HUES48 (cell line): ENCODE measurements around the gene WNT9A.

Experiments used
- H3K27ac ChIP-seq: one replicate; pipeline ENCODE4 v1.7.0; 2013; ENCODE audit warnings: low read depth, low read length, inconsistent platforms
- H3K27me3 ChIP-seq: 2 replicates; pipeline ENCODE4 v1.6.1; 2013; ENCODE audit warnings: mild to moderate bottlenecking, low read length; ENCODE audit not compliant: control insufficient read depth, insufficient read depth
- H3K36me3 ChIP-seq: 2 replicates; pipeline ENCODE4 v1.6.1; 2013; ENCODE audit warnings: low read length; ENCODE audit not compliant: control insufficient read depth, insufficient read depth
- H3K4me1 ChIP-seq: 2 replicates; pipeline ENCODE4 v1.6.1; 2013; ENCODE audit warnings: mild to moderate bottlenecking, low read length; ENCODE audit not compliant: control insufficient read depth, insufficient read depth
- H3K4me3 ChIP-seq: 2 replicates; pipeline ENCODE4 v1.5.1; 2013; ENCODE audit warnings: mild to moderate bottlenecking, low read depth, low read length
- H3K9ac ChIP-seq: 2 replicates; pipeline ENCODE4 v1.6.1; 2013; ENCODE audit warnings: mild to moderate bottlenecking, low read depth, low read length, moderate library complexity
- H3K9me3 ChIP-seq: 2 replicates; pipeline ENCODE4 v1.6.1; 2013; ENCODE audit warnings: low read length; ENCODE audit not compliant: control insufficient read depth, insufficient read depth

Gene WNT9A

DNA sequence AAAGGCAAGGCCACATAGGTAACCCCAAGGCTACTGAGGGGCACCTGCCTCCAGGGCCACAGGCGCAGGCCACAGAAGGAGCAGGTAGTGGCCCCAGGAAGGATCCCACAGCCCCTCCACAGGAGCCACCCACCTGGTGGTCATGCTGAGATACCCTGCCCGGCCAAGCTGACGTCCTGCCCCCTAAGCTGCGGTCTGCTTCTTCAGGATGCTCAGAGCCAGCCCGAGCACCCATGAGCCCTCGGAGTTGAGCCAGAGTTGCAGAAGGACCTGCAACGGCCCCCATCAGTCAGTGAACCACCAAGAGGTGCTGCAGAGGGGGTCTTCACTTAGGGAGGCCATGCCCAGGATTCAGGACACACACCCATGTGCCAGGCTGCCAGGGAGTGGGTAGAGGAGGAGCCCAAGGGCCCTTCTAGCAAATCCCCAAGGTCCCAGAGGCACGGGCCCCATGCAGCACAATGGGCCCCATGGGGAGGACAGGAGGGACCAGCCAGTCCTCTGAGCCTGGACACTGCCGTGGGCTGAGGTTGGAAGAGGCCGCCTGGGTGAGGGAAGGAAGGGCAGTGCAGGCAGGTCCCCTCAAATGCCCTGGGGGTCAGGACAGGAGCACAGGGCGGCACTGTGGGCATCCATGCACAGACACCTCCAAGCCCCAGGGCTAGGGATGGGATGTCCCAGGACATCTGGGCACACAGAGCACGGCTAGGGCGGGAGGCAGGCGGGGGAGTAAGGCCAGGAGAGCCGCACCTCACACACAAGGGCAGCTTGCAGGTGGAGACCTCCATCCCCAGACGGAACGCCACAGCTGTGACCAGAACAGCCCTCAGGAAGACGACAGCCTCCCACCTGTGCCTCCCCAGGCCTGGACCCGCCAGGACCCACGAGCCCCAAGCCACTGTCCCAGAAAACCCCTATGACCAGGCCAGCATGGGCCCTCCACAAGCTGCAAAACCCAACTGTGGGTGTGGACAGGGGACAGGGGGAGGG lies 20.5 kb downstream of the WNT9A start:
- Histone ChIP-seq H3K4me3 (no peak overlapping the region), H3K27ac (no peak overlapping the region), H3K9me3 (no peaks in the 10 kb centered on the region), H3K27me3 (no peaks in the 10 kb centered on the region), H3K9ac (no peak overlapping the region), H3K4me1 (no peaks in the 10 kb centered on the region; the same call in 1 of the 2 replicates), H3K36me3 (no peaks in the 10 kb centered on the region)

DNA sequence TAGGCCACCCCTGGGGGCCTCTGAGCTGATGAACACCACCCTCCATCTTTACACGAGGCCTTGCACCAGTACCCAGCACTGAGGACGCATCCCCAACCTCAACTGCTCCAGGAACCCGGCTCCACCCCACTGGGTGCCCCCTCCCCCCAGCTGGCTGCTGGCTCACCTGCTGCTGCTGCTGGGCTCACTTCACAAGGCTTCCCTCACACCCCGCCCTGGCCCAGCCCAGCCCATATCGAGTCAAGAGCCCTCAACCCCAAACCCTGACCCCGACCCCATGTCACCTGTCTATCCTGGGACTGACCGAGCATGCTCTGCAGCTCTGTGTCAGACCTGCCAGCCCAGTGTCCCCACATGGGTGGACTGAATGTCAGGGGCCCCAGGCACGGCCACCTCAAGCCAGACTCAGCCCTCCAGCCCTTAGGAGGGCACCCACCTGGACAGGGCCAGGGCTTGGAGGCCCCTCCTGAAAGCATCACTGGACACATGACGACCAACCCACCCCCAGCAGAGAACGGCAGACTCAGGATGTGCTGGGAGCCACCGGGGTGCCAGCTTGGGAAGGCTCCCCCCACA lies 21.4 kb downstream of the WNT9A start:
- H3K27ac ChIP-seq = no peak overlapping the region
- H3K9me3 ChIP-seq = no peaks in the 10 kb centered on the region
- no peaks in the 10 kb centered on the region for H3K27me3 ChIP-seq
- H3K4me1 ChIP-seq = no peaks in the 10 kb centered on the region; the same call in 1 of the 2 replicates
- no peaks in the 10 kb centered on the region for H3K36me3 ChIP-seq
- H3K4me3 ChIP-seq = no peak overlapping the region
- H3K9ac ChIP-seq = no peak overlapping the region

DNA sequence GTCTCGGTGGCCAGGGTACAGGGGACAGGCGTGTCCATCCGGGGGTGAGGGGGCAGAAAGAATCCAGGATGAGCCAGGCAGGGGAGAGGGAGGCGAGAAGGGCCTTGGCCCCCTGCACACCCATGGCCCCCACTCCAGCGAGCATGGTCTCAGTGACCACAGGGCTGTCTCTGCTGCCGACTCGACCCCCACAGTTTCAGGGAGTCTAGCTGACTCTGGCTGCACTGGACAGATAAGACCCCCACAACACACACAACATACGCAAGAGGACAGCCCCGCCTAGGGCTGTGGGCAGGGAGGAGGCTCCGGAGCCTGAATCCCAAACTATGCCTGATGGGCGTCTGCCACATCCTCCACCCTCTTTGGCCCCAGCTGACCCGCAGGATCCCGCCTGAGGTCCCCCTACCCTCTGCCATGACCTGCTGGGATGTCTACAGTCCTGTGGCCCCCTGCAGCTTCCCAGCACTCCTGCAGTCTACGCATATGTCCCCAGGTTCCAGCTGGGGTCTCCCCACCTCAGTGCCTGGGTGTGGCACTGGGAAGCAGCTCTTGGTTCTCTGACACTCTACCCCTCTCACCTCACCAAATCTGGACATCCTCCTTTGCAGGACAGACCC lies 22.0 kb downstream of the WNT9A start:
- no peaks in the 10 kb centered on the region for H3K9me3 ChIP-seq
- H3K9ac ChIP-seq = no peak overlapping the region
- no peaks in the 10 kb centered on the region for H3K27me3 ChIP-seq
- no peak overlapping the region for H3K27ac ChIP-seq
- no peak overlapping the region for H3K4me3 ChIP-seq
- no peaks in the 10 kb centered on the region; the same call in 1 of the 2 replicates for H3K4me1 ChIP-seq
- no peaks in the 10 kb centered on the region for H3K36me3 ChIP-seq

DNA sequence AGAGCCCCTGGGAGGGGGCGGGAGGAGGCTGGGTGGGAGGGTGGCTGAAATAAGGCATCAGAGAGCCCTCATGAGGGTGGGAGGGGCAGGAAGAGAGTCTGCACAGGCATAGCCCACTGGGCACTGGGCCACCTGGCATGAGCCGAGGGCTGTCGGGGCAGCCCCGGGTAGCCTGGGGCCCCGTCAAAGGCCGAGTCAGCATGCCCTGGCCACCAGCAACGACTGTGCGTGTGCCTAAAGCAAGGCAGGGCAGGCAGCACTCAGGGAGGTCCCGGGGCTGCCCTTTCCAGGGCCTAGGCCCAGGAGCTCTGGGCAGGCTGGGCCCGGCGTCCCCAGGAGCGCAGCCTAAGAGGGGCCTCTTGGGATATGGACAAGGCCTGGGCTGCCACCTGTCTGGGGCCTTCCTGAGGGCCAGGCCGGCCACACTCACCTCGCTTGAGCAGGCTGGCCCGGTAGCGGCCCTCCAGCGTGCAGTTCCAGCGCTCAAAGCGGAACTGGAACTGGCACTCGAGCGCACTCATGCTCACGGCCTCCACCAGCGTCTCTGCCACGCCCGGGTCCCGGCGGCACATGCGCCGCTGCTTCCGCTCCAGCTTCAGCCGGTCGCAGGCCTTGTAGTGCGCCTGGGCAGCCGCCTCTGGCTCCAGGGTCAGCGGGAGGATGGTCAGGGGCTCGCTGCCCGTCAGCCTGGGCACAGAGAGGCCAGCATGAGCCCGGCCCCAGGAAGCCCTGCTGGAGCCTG lies 22.7 kb downstream of the WNT9A start:
- Histone ChIP-seq H3K9me3 (no peaks in the 10 kb centered on the region), H3K4me1 (no peaks in the 10 kb centered on the region; the same call in 1 of the 2 replicates), H3K27ac (no peak overlapping the region), H3K4me3 (no peak overlapping the region), H3K9ac (no peak overlapping the region), H3K36me3 (no peaks in the 10 kb centered on the region), H3K27me3 (no peaks in the 10 kb centered on the region)

DNA sequence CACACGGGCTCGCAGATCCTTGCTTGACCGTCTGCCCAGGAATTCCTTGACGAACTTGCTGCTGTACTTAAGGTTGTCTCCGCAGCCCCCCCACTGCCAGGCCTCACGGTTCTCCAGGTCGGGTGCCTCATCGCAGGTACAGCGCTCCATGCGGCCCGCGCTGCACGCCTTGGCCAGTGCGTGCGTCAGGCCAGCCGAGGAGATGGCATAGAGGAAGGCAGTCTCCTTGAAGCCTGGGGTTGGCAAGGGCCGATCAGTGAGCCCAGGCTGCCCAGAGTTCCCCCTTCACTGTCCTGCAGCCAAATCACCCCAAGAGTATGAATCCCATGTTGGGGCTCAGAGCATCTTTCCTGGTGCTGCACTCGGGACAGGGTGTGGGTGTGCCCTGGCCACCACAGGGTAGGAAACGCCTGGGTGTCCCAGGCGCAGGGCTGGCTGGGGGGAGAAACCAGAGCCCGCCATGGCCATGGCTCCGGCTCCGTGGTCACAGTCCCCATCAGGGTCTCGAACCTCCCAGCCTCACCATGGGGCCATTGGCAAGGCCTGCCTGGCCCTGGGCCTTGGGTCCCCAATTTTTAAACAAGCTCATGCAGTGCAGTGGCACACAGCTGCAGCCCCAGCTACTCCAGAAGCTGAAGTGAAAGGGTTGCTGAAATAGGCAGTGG lies 23.4 kb downstream of the WNT9A start:
- Histone ChIP-seq H3K4me3 (no peak overlapping the region), H3K27me3 (no peaks in the 10 kb centered on the region), H3K36me3 (no peaks in the 10 kb centered on the region), H3K27ac (no peak overlapping the region), H3K9me3 (no peaks in the 10 kb centered on the region), H3K4me1 (no peaks in the 10 kb centered on the region; the same call in 1 of the 2 replicates), H3K9ac (no peak overlapping the region)

DNA sequence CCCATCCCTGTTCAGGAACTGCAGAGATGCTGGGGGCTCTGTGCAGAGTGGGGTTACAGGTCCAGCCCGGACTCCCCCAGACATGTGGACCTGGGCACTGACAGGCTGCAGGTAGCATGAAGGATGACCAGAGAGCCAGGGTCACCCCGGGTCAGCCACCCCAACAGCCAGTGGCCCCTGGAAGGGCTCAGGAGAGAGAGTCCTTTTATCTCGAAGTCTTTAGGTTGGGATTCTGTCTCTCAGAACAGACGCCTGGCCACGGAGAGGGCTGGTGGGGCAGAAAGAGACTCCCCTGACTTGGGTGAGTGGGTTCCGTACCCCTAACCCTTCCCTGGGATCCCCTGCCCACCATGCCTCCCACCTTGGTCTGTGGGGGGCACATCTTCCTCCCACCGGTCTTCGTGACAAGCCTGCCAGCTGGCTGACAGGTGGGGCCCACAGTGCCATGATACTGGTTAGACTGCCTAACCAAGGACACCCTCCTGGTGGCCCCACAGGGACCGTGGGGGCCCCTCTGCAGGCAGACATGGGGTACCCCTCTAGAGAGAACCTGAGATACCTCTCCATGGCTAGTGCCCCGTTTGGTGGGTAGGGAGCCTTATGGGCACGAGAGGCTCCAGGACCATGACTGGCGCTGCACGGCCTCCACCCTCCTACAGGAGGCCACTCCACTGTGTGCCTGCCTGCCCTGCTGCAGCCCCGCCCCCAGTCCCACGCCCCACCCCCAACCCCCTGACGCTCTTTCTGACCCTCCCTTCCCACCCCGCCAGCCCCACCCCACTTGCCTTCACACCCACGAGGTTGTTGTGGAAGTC lies 24.2 kb downstream of the WNT9A start:
- no peaks in the 10 kb centered on the region; the same call in 1 of the 2 replicates for H3K4me1 ChIP-seq
- H3K27me3 ChIP-seq = no peaks in the 10 kb centered on the region
- no peaks in the 10 kb centered on the region for H3K36me3 ChIP-seq
- H3K4me3 ChIP-seq = no peak overlapping the region
- H3K9me3 ChIP-seq = no peaks in the 10 kb centered on the region
- H3K27ac ChIP-seq = no peak overlapping the region
- no peak overlapping the region for H3K9ac ChIP-seq

DNA sequence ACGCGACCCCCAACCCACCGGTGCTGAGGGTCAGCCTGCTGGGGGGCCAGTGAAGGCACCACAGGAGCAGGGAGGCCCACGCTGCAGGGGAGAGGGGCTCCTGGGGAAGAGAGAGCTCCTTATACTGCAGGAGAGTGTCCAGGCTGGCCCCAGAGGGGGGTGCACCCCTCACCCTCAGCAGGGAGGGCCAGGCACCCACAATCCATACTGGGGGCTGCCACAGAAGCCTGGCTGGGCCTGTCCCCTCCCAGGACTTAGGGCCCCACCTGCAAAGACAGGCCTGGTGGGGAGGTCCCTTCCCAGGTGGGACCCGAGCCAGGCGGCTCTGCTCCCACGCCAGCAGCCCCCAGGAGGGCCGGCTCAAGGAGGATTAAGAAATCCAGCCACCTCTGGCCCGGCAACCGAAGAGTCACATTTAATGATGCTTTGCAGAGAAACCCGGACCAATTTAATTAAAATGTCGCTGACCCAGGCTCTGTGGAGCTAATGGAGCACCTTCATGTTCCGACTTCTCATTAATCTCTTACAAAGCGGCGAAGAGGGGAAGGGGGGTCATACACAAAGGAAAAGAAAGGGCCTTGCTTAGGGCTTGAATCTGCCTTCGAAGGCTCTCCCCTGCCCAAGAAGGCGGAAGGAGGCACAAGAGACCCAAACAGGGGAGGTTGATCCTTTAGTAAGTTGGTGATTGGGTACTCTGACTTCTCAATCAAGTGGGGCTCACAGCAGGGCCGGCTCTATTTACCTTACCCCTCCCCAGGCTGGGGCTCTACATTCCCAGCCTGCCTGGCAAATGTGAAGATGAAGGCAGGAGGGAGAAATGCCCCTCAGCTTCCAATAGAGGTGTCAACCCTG lies 25.0 kb downstream of the WNT9A start:
- H3K4me3 ChIP-seq = no peak overlapping the region
- H3K9me3 ChIP-seq = no peaks in the 10 kb centered on the region
- H3K9ac ChIP-seq = no peak overlapping the region
- H3K27me3 ChIP-seq = no peaks in the 10 kb centered on the region
- H3K4me1 ChIP-seq = no peaks in the 10 kb centered on the region; the same call in 1 of the 2 replicates
- no peaks in the 10 kb centered on the region for H3K36me3 ChIP-seq
- H3K27ac ChIP-seq = no peak overlapping the region

DNA sequence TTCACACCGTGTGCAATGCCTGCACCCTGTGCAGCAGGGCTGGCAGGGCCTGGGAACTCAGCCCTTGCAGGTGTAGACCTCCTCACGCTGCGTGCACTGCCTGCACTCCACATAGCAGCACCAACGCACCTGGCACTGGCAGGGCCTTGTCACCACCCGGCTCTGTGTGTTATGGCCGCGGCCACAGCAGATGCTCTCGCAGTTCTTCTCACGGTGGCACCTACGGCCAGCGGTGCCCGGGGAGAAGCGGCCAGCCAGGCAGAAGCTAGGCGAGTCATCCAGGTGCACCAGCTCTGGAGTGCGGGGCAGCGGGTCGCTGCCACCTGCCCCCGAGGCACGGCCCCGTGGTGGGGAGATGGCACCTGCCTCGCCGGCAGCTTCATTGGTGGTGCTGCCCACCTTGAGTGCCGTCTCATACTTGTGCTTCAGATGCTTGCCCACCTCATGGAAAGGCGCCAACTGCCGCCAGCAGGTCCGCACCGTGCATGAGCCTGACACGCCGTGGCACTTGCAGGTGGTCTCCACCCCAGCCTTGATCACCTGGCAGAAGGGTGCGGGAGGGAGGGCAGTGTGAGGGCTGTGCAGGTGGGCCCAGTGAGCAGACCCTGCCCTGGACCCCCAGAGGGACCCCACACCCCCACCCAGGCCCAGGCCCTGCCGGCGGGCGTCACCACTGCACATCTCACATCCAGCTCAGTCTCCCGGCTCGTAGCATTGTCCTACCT lies 26.1 kb downstream of the WNT9A start:
- Histone ChIP-seq H3K4me1 (no peaks in the 10 kb centered on the region; the same call in 1 of the 2 replicates), H3K27me3 (no peaks in the 10 kb centered on the region), H3K27ac (no peak overlapping the region), H3K36me3 (no peaks in the 10 kb centered on the region), H3K9ac (no peak overlapping the region), H3K4me3 (no peak overlapping the region), H3K9me3 (no peaks in the 10 kb centered on the region)

DNA sequence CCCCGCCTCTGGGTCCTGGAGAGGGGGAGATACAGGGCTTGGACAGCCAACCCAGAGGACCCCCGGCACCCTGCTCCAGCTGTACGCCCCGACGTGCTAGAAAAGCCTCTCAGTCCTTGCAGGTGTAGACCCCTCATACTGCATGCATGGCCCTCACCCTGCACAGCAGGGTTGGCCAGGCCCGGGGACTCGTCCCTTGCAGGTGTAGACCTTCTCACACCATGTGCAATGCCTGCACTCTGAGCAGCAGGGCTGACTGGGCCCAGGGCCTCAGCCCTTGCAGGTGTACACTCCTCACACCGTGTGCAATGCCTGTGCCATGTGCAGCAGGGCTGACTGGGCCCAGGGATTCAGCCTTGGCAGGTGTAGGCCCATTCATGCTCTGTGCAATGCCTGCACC lies 26.8 kb downstream of the WNT9A start:
- no peak overlapping the region for H3K9ac ChIP-seq
- H3K27ac ChIP-seq = no peak overlapping the region
- no peaks in the 10 kb centered on the region for H3K36me3 ChIP-seq
- H3K4me1 ChIP-seq = peaks cover under 1% of the 10 kb centered on the region; the same call in 1 of the 2 replicates
- H3K27me3 ChIP-seq = no peaks in the 10 kb centered on the region
- H3K9me3 ChIP-seq = no peaks in the 10 kb centered on the region
- H3K4me3 ChIP-seq = no peak overlapping the region
